A549 (cell line): Measurements from ENCODE around the gene ATP6V1G2. TPM values are rescaled to one million over a fixed set of nuclear protein-coding genes. Genes with fewer than 3 reads are reported as not detected.

Experiments
- ATAC-seq, 2 experiments: fragments of 200-7000 bp in 1 of 2; fragments of >200 bp in 1 of 2; cut with Nextera tagmentation in 1 of 2; cut with Tn5 transposase in 1 of 2; 3 replicates each; pipeline versions ENCODE4 v1.8.0 to v1.9.1; 2018 to 2020; ENCODE audit warnings: mild to moderate bottlenecking in 1 of 2, moderate library complexity in 1 of 2
- CTCF ChIA-PET: fragments of 300-600 bp; sonication (Branson Sonifier 250); formaldehyde crosslinking; extraction: SDS; loops from one replicate; lab custom pipeline; 2021; ENCODE audit warnings: antibody characterized with exemption, inconsistent platforms; lab: Yijun Ruan, JAX
- POLR2A ChIA-PET: fragments of 350-600 bp; formaldehyde crosslinking; extraction: SDS; loops from one replicate; lab custom pipeline; 2021; ENCODE audit warnings: antibody characterized with exemption, inconsistent platforms; lab: Yijun Ruan, JAX
- DNase-seq, 2 experiments: peaks; one replicate each; pipeline versions ENCODE4 v3.0.0 to v3.0.0-alpha.2; 2011 to 2016; ENCODE audit warnings: low read depth in 1 of 2, low spot score in 1 of 2
- FAIRE-seq: peaks from 2 replicates; lab custom pipeline; 2011; peaks lifted over from hg19 to GRCh38; lab: Jason Lieb, UNC
- H3K27ac ChIP-seq, 2 experiments: fragments of >200 bp; sonication (Bioruptor Twin); formaldehyde crosslinking; 3 replicates each; pipeline ENCODE4 v1.5.1; 2016 to 2017
- H3K4me1 ChIP-seq: fragments of >200 bp; sonication (Bioruptor Twin); formaldehyde crosslinking; 3 replicates; pipeline ENCODE4 v1.6.1; 2016
- H3K4me2 ChIP-seq: fragments of >200 bp; sonication (Bioruptor Twin); formaldehyde crosslinking; 3 replicates; pipeline ENCODE4 v1.6.1; 2016
- H3K4me3 ChIP-seq: fragments of >200 bp; sonication (Bioruptor Twin); formaldehyde crosslinking; 3 replicates; pipeline ENCODE4 v1.5.1; 2016
- H3K9me3 ChIP-seq: fragments of >200 bp; sonication (Bioruptor Twin); formaldehyde crosslinking; 3 replicates; pipeline ENCODE4 v1.6.1; 2016
- ATOH8 ChIP-seq: fragments of 250-450 bp; sonication (Bioruptor Pico); IDR thresholded peaks from 2 replicates; pipeline ENCODE4 v1.5.0; 2020; ENCODE audit warnings: low read depth, mild to moderate bottlenecking, moderate library complexity
- CTCF ChIP-seq: fragments of >200 bp; sonication (Bioruptor Twin); formaldehyde crosslinking; IDR thresholded peaks from 3 replicates; pipeline ENCODE4 v1.5.1; 2016
- ELK1 ChIP-seq: fragments of 150-350 bp; IDR thresholded peaks from 2 replicates; pipeline ENCODE4 v1.6.1; 2014; ENCODE audit warnings: low read depth, mild to moderate bottlenecking, low read length
- FOXS1 ChIP-seq: fragments of 250-450 bp; sonication (Bioruptor Pico); IDR thresholded peaks from 2 replicates; pipeline ENCODE4 v1.5.0; 2020; ENCODE audit warnings: mild to moderate bottlenecking, moderate library complexity
- HEYL ChIP-seq: fragments of 250-450 bp; sonication (Bioruptor Pico); IDR thresholded peaks from 2 replicates; pipeline ENCODE4 v1.8.0; 2021; ENCODE audit warnings: mild to moderate bottlenecking, moderate library complexity
- HOXB13 ChIP-seq: fragments of 250-450 bp; sonication (Bioruptor Pico); IDR thresholded peaks from 2 replicates; pipeline ENCODE4 v1.5.0; 2020; ENCODE audit warnings: low read depth, mild to moderate bottlenecking, moderate library complexity
- KDM5A ChIP-seq: fragments of 200-600 bp; sonication (generic); IDR thresholded peaks from 2 replicates; pipeline ENCODE4 v1.6.1; 2016; ENCODE audit warnings: antibody characterized with exemption, mild to moderate bottlenecking
- MAFK ChIP-seq: fragments of 450-650 bp; IDR thresholded peaks from 2 replicates; pipeline ENCODE4 v1.6.1; 2014; ENCODE audit not compliant: partially characterized antibody
- MAX ChIP-seq: IDR thresholded peaks from 2 replicates; pipeline ENCODE4 v1.6.1; 2012
- NPAS2 ChIP-seq: fragments of 250-450 bp; sonication (Bioruptor Pico); IDR thresholded peaks from 2 replicates; pipeline ENCODE4 v1.8.0; 2022; ENCODE audit warnings: mild to moderate bottlenecking, moderate library complexity, borderline replicate concordance
- PHF8 ChIP-seq: fragments of 200-600 bp; sonication (generic); IDR thresholded peaks from 2 replicates; pipeline ENCODE4 v1.6.1; 2016; ENCODE audit warnings: low read depth, mild to moderate bottlenecking, antibody characterized with exemption, moderate library complexity, borderline replicate concordance
- POLR2AphosphoS2 ChIP-seq: conservative IDR thresholded peaks from 2 replicates; pipeline ENCODE4 v1.6.1; 2012; ENCODE audit warnings: low read length, improper control_type of control experiment, inconsistent platforms
- RAD21 ChIP-seq, 2 experiments: fragments of >200 bp in 1 of 2; sonication (Bioruptor Twin) in 1 of 2; formaldehyde crosslinking in 1 of 2; IDR thresholded peaks in 1 of 2; conservative IDR thresholded peaks in 1 of 2; 2 replicates in 1 of 2; 3 replicates in 1 of 2; pipeline ENCODE4 v1.6.1; 2012 to 2018; ENCODE audit warnings: inconsistent platforms in 1 of 2
- RARB ChIP-seq: fragments of 250-450 bp; sonication (Bioruptor Pico); IDR thresholded peaks from 2 replicates; pipeline ENCODE4 v1.8.0; 2021; ENCODE audit warnings: mild to moderate bottlenecking, moderate library complexity
- SMC3 ChIP-seq: fragments of >200 bp; sonication (Bioruptor Twin); formaldehyde crosslinking; IDR thresholded peaks from 3 replicates; pipeline ENCODE4 v1.6.1; 2018; ENCODE audit warnings: inconsistent platforms
- ZC3H11A ChIP-seq: fragments of 450-650 bp; IDR thresholded peaks from 2 replicates; pipeline ENCODE4 v1.6.1; 2014; ENCODE audit warnings: antibody characterized with exemption, mild to moderate bottlenecking
- ZSCAN20 ChIP-seq: fragments of 250-450 bp; sonication (Bioruptor Pico); IDR thresholded peaks from 2 replicates; pipeline ENCODE4 v1.8.0; 2022; ENCODE audit warnings: mild to moderate bottlenecking, moderate library complexity
- WGBS: methylation state at CpG from one replicate; pipeline ENCODE4 v1.1.6; 2017; ENCODE audit errors: missing lambda C conversion rate; 5-methylcytosine and 5-hydroxymethylcytosine counted together
- polyA plus RNA-seq, 4 experiments: library from polyadenylated mRNA; depleted of rRNA in 3 of 4; stranded (reverse); fragments of >200 nt; fragmentation: RNase III in 1 of 4; extraction: RNeasy Plus Mini Kit Qiagen cat#74134 plus additional on column Dnase treatment in 1 of 4; gene quantifications; 2 replicates in 3 of 4; 3 replicates in 1 of 4; pipeline ENCODE4 v1.2.3, GENCODE V29; 2011 to 2017
- TF ChIP-seq, protein P1 (sequence below): fragments of >200 bp; sonication (Bioruptor Twin); formaldehyde crosslinking; IDR thresholded peaks from 3 replicates; pipeline ENCODE4 v1.6.1; 2016

The ATP6V1G2 gene
- polyA plus RNA-seq, 2 of the 4 experiments (the other 2 are of a cell fraction) = 0.57 to 1.5 TPM

DNA sequence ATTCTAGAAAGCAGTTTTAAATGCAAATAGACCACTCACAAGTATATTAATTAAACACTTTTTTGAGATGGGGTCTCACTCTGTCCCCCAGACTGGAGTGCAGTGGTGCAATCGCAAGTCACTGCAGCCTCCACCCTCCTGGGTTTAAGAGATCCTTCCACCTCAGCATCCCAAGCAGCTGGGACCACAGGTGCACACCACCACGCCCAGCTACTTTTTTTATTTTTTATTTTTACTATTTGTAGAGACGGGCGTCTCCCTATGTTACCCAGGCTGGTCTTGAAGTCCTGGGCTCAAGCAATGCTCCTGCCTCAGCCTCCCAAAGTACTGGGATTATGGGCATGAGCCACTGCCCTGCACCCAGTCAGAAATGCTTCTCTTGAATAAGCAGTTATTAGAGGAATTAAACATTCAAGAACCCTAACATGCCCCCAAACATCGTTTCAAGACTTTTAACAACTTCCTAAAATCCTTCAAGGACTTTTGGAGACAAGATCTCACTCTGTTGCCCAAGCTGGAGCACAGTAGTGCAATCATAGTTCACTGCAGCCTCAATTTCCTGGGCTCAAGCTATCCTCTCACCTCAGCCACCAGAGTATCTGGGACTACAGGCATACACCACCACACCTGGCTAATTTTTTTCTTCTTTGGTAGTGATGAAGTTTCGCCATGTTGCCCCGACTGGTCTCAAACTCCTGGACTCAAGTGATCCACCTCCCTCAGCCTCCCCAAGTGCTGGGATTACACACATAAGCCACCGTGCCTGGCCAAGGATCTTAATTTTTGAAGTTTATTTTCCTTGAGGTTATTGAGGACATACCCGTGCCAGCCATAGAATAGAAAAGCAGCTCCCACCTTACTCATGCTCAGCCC is 14.4 kb downstream of the ATP6V1G2 start:
- ChIA-PET POLR2A (interaction anchor here (1.4 kb wide), 1 partner anchor 9 kb away, joined by 6 read pairs; the partner anchor contains the start of gene DDX39B), CTCF (interaction anchor here (0.5 to 1.6 kb wide), 7 partner anchors 10 to 373 kb away, joined by 3 to 6 read pairs (median 3); partner anchors contain the start of genes ATP6V1G2 and DDX39B)
- no peak for FAIRE-seq
- no peak overlapping the region for H3K27ac ChIP-seq
- TF ChIP-seq POLR2AphosphoS2 (0 out of 2 replicates have a peak, but pooled peaks have one; percentile 1), KDM5A (no peak)
- TF ChIP-seq, all 56 proteins: peak for 1
- ATAC-seq (no peak), DNase-seq (no peak)
- Histone ChIP-seq H3K4me1 (no peaks in the 10 kb centered on the region), H3K4me2 (no peak overlapping the region), H3K4me3 (no peak overlapping the region), H3K9me3 (no peaks in the 10 kb centered on the region)
- WGBS = 89% methylated on average over 9 of the region's 9 CpGs

- ChIA-PET CTCF (interaction anchor here (0.8 to 1.6 kb wide), 6 partner anchors 10 to 134 kb away, joined by 3 to 6 read pairs (median 4); partner anchors contain the start of genes ATP6V1G2 and DDX39B), POLR2A (interaction anchor here (1.4 kb wide), 1 partner anchor 10 kb away, joined by 6 read pairs; the partner anchor contains the start of gene DDX39B)
- no peak overlapping the region for H3K27ac ChIP-seq
- DNase-seq = no peak
- TF ChIP-seq, protein P1, sequence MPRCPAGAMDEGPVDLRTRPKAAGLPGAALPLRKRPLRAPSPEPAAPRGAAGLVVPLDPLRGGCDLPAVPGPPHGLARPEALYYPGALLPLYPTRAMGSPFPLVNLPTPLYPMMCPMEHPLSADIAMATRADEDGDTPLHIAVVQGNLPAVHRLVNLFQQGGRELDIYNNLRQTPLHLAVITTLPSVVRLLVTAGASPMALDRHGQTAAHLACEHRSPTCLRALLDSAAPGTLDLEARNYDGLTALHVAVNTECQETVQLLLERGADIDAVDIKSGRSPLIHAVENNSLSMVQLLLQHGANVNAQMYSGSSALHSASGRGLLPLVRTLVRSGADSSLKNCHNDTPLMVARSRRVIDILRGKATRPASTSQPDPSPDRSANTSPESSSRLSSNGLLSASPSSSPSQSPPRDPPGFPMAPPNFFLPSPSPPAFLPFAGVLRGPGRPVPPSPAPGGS = no peak
- no peak for TF ChIP-seq HOXB13 (CRISPR knock-in tag)
- TF ChIP-seq CTCF = no peak
- TF ChIP-seq HEYL = no peak
- TF ChIP-seq ATOH8 (CRISPR knock-in tag) = no peak
- TF ChIP-seq NPAS2 = no peak
- TF ChIP-seq ZSCAN20 (CRISPR knock-in tag) = no peak
- no peak for TF ChIP-seq RARB (CRISPR knock-in tag)
- no peak for TF ChIP-seq RAD21 (conservative IDR thresholded peaks at IDR 0.05 in 1 of 2, IDR thresholded peaks at IDR 0.05 in 1 of 2)
- no peak for TF ChIP-seq ELK1
- TF ChIP-seq SMC3 = no peak
- TF ChIP-seq MAX = no peak
- no peak for TF ChIP-seq FOXS1
- TF ChIP-seq ZC3H11A = no peak
- TF ChIP-seq PHF8 = no peak
- TF ChIP-seq MAFK = no peak
- TF ChIP-seq, all 56 proteins: peak for 0
- no peak for ATAC-seq
- 85% methylated on average over 7 of the region's 7 CpGs for WGBS
- Histone ChIP-seq H3K4me1 (no peaks in the 10 kb centered on the region), H3K4me2 (no peak overlapping the region), H3K9me3 (no peaks in the 10 kb centered on the region), H3K4me3 (no peak overlapping the region)
- FAIRE-seq = no peak
These were observed 15.2 kb downstream of the ATP6V1G2 start for GRCh38 chr6:31531162-31531561.
